Lower lobe of right lung (tissue), 2 donors: ENCODE data around the gene ATP8B1. TPM values are rescaled to one million over a fixed set of nuclear protein-coding genes. Genes with fewer than 3 reads are reported as not detected.
A peak's percentile ranks its signal among the peaks of the same experiment; 100 is the strongest.

Experiments
- ATAC-seq, 2 donors: fragments of 200-7000 bp; cut with Tn5 transposase; one replicate each; pipeline ENCODE4 v1.9.1; 2020 to 2022; ENCODE audit warnings: mild to moderate bottlenecking in 2 of 2, moderate library complexity in 2 of 2
- DNase-seq: peaks from one replicate; pipeline ENCODE4 v3.0.0-alpha.2; 2020
- H3K27ac ChIP-seq: fragments of 200-600 bp; one replicate; pipeline ENCODE4 v1.8.0; 2022
- H3K27me3 ChIP-seq: fragments of 200-600 bp; one replicate; pipeline ENCODE4 v1.8.0; 2022; ENCODE audit warnings: low read depth
- H3K36me3 ChIP-seq: fragments of 200-600 bp; one replicate; pipeline ENCODE4 v1.8.0; 2022; ENCODE audit warnings: mild to moderate bottlenecking
- H3K4me1 ChIP-seq: fragments of 200-600 bp; one replicate; pipeline ENCODE4 v1.8.0; 2022
- H3K4me3 ChIP-seq: fragments of 200-600 bp; one replicate; pipeline ENCODE4 v1.8.0; 2022; ENCODE audit warnings: mild to moderate bottlenecking
- H3K9me3 ChIP-seq: fragments of 200-600 bp; one replicate; pipeline ENCODE4 v1.8.0; 2022
- CTCF ChIP-seq: fragments of 200-600 bp; IDR thresholded peaks from one replicate; pipeline ENCODE4 v1.8.0; 2022; ENCODE audit warnings: antibody characterized with exemption, mild to moderate bottlenecking
- intact Hi-C: fragments of 100-400 bp; cut with DNase I; formaldehyde crosslinking; loops from one replicate; pipeline ENCODE4 v1.11.0; 2022
- total RNA-seq: library from RNA; stranded (reverse); fragmentation: NEBNext Ultra II Directional; extraction: Animal tissue kit (Norgen Biotek cat#: 25700); gene quantifications from one replicate; pipeline ENCODE4 v1.2.1, GENCODE V29; 2021
- donor health status: DM: no; HTN: yes; CAD: no; lungs with severe emphysema.

ATP8B1 gene
- total RNA-seq, 1 donor from 2014 or later, result 27.2 TPM

GRCh38 chr18:57771193-57771592, 31.9 kb downstream of the ATP8B1 start:
- no peak overlapping the region for H3K4me3 ChIP-seq
- peak overlapping the region; percentile 24 for H3K27ac ChIP-seq
- TF ChIP-seq CTCF, result no peak
- no peaks in the 10 kb centered on the region for H3K27me3 ChIP-seq
- H3K9me3 ChIP-seq, result no peaks in the 10 kb centered on the region
- ATAC-seq (peak; percentile 63 to 69), DNase-seq (no peak)
- intact Hi-C loops, result no loop called here
- H3K36me3 ChIP-seq, result no peaks in the 10 kb centered on the region
- peaks cover 64% of the 10 kb centered on the region for H3K4me1 ChIP-seq

- intact Hi-C loops, result no loop called here
- Histone ChIP-seq H3K27ac (peak overlapping the region; percentile 41), H3K4me3 (no peak overlapping the region), H3K4me1 (peaks cover 52% of the 10 kb centered on the region), H3K36me3 (no peaks in the 10 kb centered on the region), H3K27me3 (no peaks in the 10 kb centered on the region), H3K9me3 (no peaks in the 10 kb centered on the region)
- no peak for DNase-seq
- peak in 1 of 2 donors; percentile 20 for ATAC-seq
- TF ChIP-seq CTCF, result no peak
Observed at GRCh38 chr18:57768537-57769326, 34.4 kb downstream of the ATP8B1 start.

- intact Hi-C loops, result no loop called here
- Histone ChIP-seq H3K4me1 (peaks cover 47% of the 10 kb centered on the region), H3K9me3 (no peaks in the 10 kb centered on the region), H3K4me3 (no peak overlapping the region), H3K27ac (no peak overlapping the region), H3K27me3 (no peaks in the 10 kb centered on the region), H3K36me3 (no peaks in the 10 kb centered on the region)
- no peak for DNase-seq
- no peak for TF ChIP-seq CTCF
- no peak for ATAC-seq
Observed at GRCh38 chr18:57767259-57768050, 35.7 kb downstream of the ATP8B1 start.

- Histone ChIP-seq H3K36me3 (no peaks in the 10 kb centered on the region), H3K4me1 (peaks cover 27% of the 10 kb centered on the region), H3K27ac (no peak overlapping the region), H3K9me3 (no peaks in the 10 kb centered on the region), H3K27me3 (no peaks in the 10 kb centered on the region), H3K4me3 (no peak overlapping the region)
- intact Hi-C loops, result no loop called here
- ATAC-seq (no peak), DNase-seq (no peak)
- TF ChIP-seq CTCF, result no peak
Observed at GRCh38 chr18:57764995-57765394, 38.1 kb downstream of the ATP8B1 start.

- ATAC-seq, result no peak
- no peak overlapping the region for H3K4me3 ChIP-seq
- intact Hi-C loops, result no loop called here
Observed at GRCh38 chr18:57764087-57764486, 39.0 kb downstream of the ATP8B1 start.

More at GRCh38 chr18:57764087-57764486, 39.0 kb downstream of the ATP8B1 start:
- H3K4me1 ChIP-seq, result peaks cover 21% of the 10 kb centered on the region
- no peaks in the 10 kb centered on the region for H3K27me3 ChIP-seq
- no peak for DNase-seq
- H3K27ac ChIP-seq, result no peak overlapping the region
- H3K36me3 ChIP-seq, result no peaks in the 10 kb centered on the region
- TF ChIP-seq CTCF, result no peak
- H3K9me3 ChIP-seq, result no peaks in the 10 kb centered on the region
